CD8-positive, alpha-beta memory T cell (primary cell): ENCODE data around the gene ADAMTSL1. TPM values are rescaled to one million over a fixed set of nuclear protein-coding genes. Genes with fewer than 3 reads are reported as not detected.

Experiments used
- CTCF ChIA-PET: fragments of 350-600 bp; sonication (Branson Sonifier 250); formaldehyde crosslinking; loops from one replicate; lab custom pipeline; 2021; ENCODE audit warnings: antibody characterized with exemption; lab: Charles Lee
- POLR2A ChIA-PET: fragments of 350-600 bp; sonication (Branson Sonifier 250); formaldehyde crosslinking; loops from one replicate; lab custom pipeline; 2021; ENCODE audit warnings: antibody characterized with exemption; lab: Charles Lee
- DNase-seq, 5 donors: peaks; one replicate each; pipeline versions ENCODE4 v3.0.0 to v3.0.0-alpha.2; 2020 to 2022; ENCODE audit warnings: mixed read lengths in 1 of 5
- H3K27ac ChIP-seq: one replicate; pipeline ENCODE4 v1.7.0; 2013; ENCODE audit warnings: low read depth, mild to moderate bottlenecking, low read length, moderate library complexity
- H3K27me3 ChIP-seq: 2 replicates; pipeline ENCODE4 v1.7.0; 2013; ENCODE audit warnings: low read length, mild to moderate bottlenecking; ENCODE audit not compliant: insufficient read depth, poor library complexity, severe bottlenecking
- H3K36me3 ChIP-seq: 2 replicates; pipeline ENCODE4 v1.7.0; 2013; ENCODE audit warnings: mild to moderate bottlenecking, low read length, moderate library complexity; ENCODE audit not compliant: insufficient read depth
- H3K4me1 ChIP-seq: 2 replicates; pipeline ENCODE4 v1.7.0; 2013; ENCODE audit warnings: mild to moderate bottlenecking, low read length, moderate library complexity; ENCODE audit not compliant: insufficient read depth
- H3K4me3 ChIP-seq: 2 replicates; pipeline ENCODE4 v1.7.0; 2013; ENCODE audit warnings: mild to moderate bottlenecking, low read length
- H3K9me3 ChIP-seq: 2 replicates; pipeline ENCODE4 v1.7.0; 2013; ENCODE audit warnings: mild to moderate bottlenecking, low read length
- H3K27ac Mint-ChIP-seq, 8 donors: one replicate each; pipeline ENCODE4 v1.8.0; 2020 to 2021; ENCODE audit warnings: mixed read lengths in 8 of 8, mild to moderate bottlenecking in 6 of 8, inconsistent platforms in 3 of 8, moderate library complexity in 3 of 8
- H3K27me3 Mint-ChIP-seq, 2 donors: one replicate each; pipeline ENCODE4 v1.8.0; 2020 to 2021; ENCODE audit warnings: mixed read lengths in 2 of 2, mild to moderate bottlenecking in 1 of 2, moderate library complexity in 1 of 2
- H3K36me3 Mint-ChIP-seq, 3 donors: one replicate each; pipeline ENCODE4 v1.8.0; 2020 to 2021; ENCODE audit warnings: mixed read lengths in 3 of 3, inconsistent platforms in 1 of 3, mild to moderate bottlenecking in 1 of 3
- H3K4me1 Mint-ChIP-seq, 3 donors: one replicate each; pipeline ENCODE4 v1.8.0; 2020 to 2021; ENCODE audit warnings: mixed read lengths in 3 of 3, inconsistent platforms in 1 of 3, mild to moderate bottlenecking in 1 of 3
- H3K4me3 Mint-ChIP-seq, 7 donors: one replicate each; pipeline ENCODE4 v1.8.0; 2020 to 2021; ENCODE audit warnings: mixed read lengths in 7 of 7, mild to moderate bottlenecking in 6 of 7, moderate library complexity in 4 of 7, inconsistent platforms in 2 of 7
- H3K9me3 Mint-ChIP-seq, 5 donors: one replicate each; pipeline ENCODE4 v1.8.0; 2020 to 2022; ENCODE audit warnings: mixed read lengths in 5 of 5, mild to moderate bottlenecking in 3 of 5, moderate library complexity in 2 of 5, inconsistent platforms in 1 of 5
- polyA plus RNA-seq: library from polyadenylated mRNA; unstranded; fragments of 300-500 nt; fragmentation: Illumina TruSeq; gene quantifications from one replicate; pipeline ENCODE4 v1.2.3, GENCODE V29; 2021
- total RNA-seq, 2 experiments: library from RNA; stranded (reverse); gene quantifications; one replicate each; pipeline ENCODE4 v1.2.3, GENCODE V29; 2021

ADAMTSL1 gene
- total and polyA plus RNA-seq, 3 experiments from 2014 or later = not detected

DNA sequence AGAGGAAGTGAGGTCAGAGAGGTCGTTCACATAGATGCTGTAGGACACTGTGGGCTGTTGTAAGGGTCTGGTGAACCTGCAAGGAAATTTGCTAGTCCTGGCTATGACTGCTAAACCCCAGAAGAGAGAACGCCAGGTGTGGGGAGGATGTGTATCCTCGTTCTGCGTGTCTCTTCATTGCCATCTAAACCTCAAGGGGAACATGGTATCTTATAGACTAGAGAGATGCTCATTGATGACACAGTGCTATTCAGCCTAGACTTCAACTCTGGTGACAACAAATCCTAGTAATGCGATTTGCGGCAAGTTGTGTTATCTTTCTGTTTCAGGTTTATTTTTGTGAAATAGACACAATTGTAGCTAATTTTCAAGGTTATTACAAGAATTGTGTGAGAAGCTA, 140.2 kb downstream of the ADAMTSL1 start:
- H3K27me3 Mint-ChIP-seq = no peaks in the 10 kb centered on the region
- ChIA-PET POLR2A (no interaction called here), CTCF (no interaction called here)
- no peaks in the 10 kb centered on the region for H3K36me3 ChIP-seq
- peaks cover 0 to 3% (median 0%) of the 10 kb centered on the region in 5 donors for H3K9me3 Mint-ChIP-seq
- no peaks in the 10 kb centered on the region for H3K4me1 ChIP-seq
- no peaks in the 10 kb centered on the region for H3K9me3 ChIP-seq
- H3K4me3 ChIP-seq = no peak overlapping the region
- no peaks in the 10 kb centered on the region for H3K27me3 ChIP-seq
- H3K27ac ChIP-seq = no peak overlapping the region
- no peak for DNase-seq
- no peak overlapping the region for H3K27ac Mint-ChIP-seq
- H3K4me1 Mint-ChIP-seq = no peaks in the 10 kb centered on the region
- H3K4me3 Mint-ChIP-seq = no peak overlapping the region
- no peaks in the 10 kb centered on the region for H3K36me3 Mint-ChIP-seq

DNA sequence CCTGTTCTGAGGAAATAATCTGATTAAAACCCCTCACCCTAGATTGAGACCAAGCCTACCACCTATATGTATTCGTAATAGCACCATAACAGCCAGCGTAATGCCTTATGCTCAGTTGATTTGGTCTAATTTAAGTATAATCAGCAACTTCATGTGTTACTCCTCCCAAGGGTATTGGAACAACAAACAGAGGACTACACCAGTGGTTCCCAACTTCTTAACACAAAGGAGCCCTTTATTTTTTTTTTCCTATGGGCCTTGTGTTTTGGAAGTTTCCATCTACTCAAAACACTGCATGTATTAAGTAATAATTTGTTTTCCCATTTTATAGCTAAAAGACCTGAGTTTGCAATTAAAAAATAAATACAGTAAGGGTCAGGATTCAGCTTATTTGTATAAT, 140.7 kb downstream of the ADAMTSL1 start:
- DNase-seq = no peak
- no peak overlapping the region for H3K4me3 Mint-ChIP-seq
- H3K27ac Mint-ChIP-seq = no peak overlapping the region
- no peaks in the 10 kb centered on the region for H3K27me3 ChIP-seq
- no peaks in the 10 kb centered on the region for H3K9me3 ChIP-seq
- H3K4me3 ChIP-seq = no peak overlapping the region
- H3K27me3 Mint-ChIP-seq = no peaks in the 10 kb centered on the region
- no peak overlapping the region for H3K27ac ChIP-seq
- H3K4me1 ChIP-seq = no peaks in the 10 kb centered on the region
- POLR2A ChIA-PET = no interaction called here
- H3K36me3 Mint-ChIP-seq = no peaks in the 10 kb centered on the region
- peaks cover 0 to 3% (median 0%) of the 10 kb centered on the region in 5 donors for H3K9me3 Mint-ChIP-seq
- H3K4me1 Mint-ChIP-seq = no peaks in the 10 kb centered on the region
- CTCF ChIA-PET = no interaction called here
- no peaks in the 10 kb centered on the region for H3K36me3 ChIP-seq

DNA sequence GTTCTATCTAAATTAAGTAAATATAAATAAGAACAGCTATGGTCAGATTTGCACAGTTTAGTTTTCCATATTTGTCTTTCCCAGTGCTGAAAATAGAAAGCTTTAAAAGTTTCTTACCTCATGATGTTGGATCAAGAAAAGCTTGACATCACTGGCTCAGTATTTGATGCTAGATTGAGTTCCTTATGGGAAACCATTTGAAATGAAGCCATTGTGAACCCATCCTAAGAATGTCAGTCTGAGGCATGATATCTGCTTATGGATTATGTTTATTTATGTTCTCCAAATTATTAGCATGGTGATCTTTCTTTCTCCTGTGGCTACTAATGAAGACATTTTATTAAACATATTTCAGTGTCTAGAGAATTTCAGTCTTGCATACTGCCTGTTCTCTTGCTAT, 143.0 kb downstream of the ADAMTSL1 start:
- POLR2A ChIA-PET = no interaction called here
- Histone ChIP-seq H3K9me3 (no peaks in the 10 kb centered on the region), H3K4me1 (no peaks in the 10 kb centered on the region), H3K4me3 (no peak overlapping the region), H3K36me3 (no peaks in the 10 kb centered on the region), H3K27ac (no peak overlapping the region), H3K27me3 (no peaks in the 10 kb centered on the region)
- CTCF ChIA-PET = no interaction called here
- Mint-ChIP-seq H3K27me3 (no peaks in the 10 kb centered on the region), H3K4me3 (no peak overlapping the region), H3K27ac (no peak overlapping the region), H3K4me1 (no peaks in the 10 kb centered on the region), H3K9me3 (peaks cover 0 to 3% (median 0%) of the 10 kb centered on the region in 5 donors), H3K36me3 (no peaks in the 10 kb centered on the region)
- DNase-seq = no peak

DNA sequence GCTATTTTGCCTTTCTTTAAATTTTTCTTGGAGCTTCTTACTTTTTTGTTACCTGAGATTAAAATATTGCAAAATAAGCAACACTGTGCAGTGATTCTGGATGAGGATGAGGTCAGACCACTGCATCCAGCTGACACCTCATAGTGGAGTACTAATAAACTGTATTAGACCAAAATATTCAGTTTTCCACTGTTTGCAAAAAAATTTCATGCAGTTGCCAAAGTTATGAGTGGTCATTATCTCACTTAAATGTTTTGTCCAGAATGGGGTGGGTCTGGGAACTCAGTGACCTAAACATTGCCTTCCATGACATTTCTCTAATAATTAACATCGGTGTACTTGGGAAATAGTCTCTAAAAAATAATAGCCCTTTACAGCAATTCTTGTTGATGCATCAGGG, 143.8 kb downstream of the ADAMTSL1 start:
- no peak overlapping the region for H3K27ac ChIP-seq
- Mint-ChIP-seq H3K4me3 (no peak overlapping the region), H3K27ac (no peak overlapping the region), H3K9me3 (peaks cover 0 to 1% (median 0%) of the 10 kb centered on the region in 5 donors), H3K4me1 (no peaks in the 10 kb centered on the region), H3K36me3 (no peaks in the 10 kb centered on the region), H3K27me3 (peaks cover 0 to 3% of the 10 kb centered on the region in 2 donors)
- no peak for DNase-seq
- ChIA-PET CTCF (no interaction called here), POLR2A (no interaction called here)
- H3K9me3 ChIP-seq = no peaks in the 10 kb centered on the region
- H3K4me1 ChIP-seq = no peaks in the 10 kb centered on the region
- no peak overlapping the region for H3K4me3 ChIP-seq
- no peaks in the 10 kb centered on the region for H3K36me3 ChIP-seq
- no peaks in the 10 kb centered on the region for H3K27me3 ChIP-seq

DNA sequence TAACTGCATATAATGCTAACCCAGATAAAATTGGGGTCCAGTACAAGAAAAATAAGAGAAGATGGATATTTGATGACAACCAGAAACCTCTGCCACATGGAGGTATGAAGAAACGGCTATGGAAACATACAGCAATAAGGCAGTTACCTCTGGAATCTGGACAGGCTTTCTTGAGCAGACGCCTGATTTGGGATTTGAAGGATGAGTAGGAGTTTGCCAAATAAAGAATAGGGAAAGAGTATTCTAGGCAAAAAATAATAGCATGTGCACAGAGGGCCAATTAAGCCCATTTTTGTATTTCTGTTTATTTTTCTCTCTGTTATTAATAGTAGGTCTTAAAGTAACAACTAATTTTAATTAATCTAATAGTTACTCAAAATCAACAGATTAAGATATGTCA, 144.9 kb downstream of the ADAMTSL1 start:
- CTCF ChIA-PET = no interaction called here
- H3K9me3 ChIP-seq = no peaks in the 10 kb centered on the region
- H3K4me1 ChIP-seq = no peaks in the 10 kb centered on the region
- no peak overlapping the region for H3K27ac Mint-ChIP-seq
- H3K9me3 Mint-ChIP-seq = peaks cover 0 to 1% (median 0%) of the 10 kb centered on the region in 5 donors
- no peak overlapping the region for H3K4me3 ChIP-seq
- POLR2A ChIA-PET = no interaction called here
- peaks cover 0 to 3% of the 10 kb centered on the region in 2 donors for H3K27me3 Mint-ChIP-seq
- H3K4me3 Mint-ChIP-seq = peak overlapping the region in 1 of 7 donors; percentile 8
- H3K4me1 Mint-ChIP-seq = no peaks in the 10 kb centered on the region
- no peaks in the 10 kb centered on the region for H3K27me3 ChIP-seq
- H3K36me3 Mint-ChIP-seq = no peaks in the 10 kb centered on the region
- no peak for DNase-seq
- no peaks in the 10 kb centered on the region for H3K36me3 ChIP-seq
- H3K27ac ChIP-seq = no peak overlapping the region

DNA sequence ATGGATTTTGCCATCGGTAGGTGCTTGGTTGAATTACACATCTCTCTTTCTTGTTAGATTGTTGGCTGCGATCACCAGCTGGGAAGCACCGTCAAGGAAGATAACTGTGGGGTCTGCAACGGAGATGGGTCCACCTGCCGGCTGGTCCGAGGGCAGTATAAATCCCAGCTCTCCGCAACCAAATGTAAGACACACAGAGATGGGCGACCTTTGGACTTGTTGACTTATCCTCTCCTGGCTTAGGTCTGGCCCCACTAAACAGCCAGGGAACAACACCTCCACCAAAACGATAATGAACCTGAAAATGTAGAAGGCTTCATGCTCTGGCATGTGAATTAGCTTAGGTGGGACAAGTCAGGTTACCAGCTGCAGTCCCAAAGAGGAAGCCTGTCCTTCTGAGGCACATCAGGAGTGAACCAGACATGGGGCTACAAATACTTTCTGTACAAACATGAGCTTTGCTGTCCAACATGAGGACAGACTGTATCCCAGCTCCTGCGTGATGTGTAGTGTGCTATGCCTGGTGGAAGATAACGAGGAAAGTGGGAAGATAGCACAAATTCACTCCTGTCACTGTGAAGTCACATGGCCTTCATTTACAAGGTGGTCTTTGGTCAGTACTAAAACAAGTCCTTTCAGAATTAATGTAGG, 148.4 kb downstream of the ADAMTSL1 start:
- Histone ChIP-seq H3K9me3 (no peaks in the 10 kb centered on the region), H3K27ac (no peak overlapping the region), H3K27me3 (no peaks in the 10 kb centered on the region), H3K4me1 (no peaks in the 10 kb centered on the region), H3K36me3 (no peaks in the 10 kb centered on the region), H3K4me3 (no peak overlapping the region)
- Mint-ChIP-seq H3K27ac (no peak overlapping the region), H3K27me3 (peaks cover 0 to 3% of the 10 kb centered on the region in 2 donors), H3K9me3 (peaks cover 0 to 1% (median 0%) of the 10 kb centered on the region in 5 donors), H3K36me3 (no peaks in the 10 kb centered on the region), H3K4me3 (no peak overlapping the region), H3K4me1 (no peaks in the 10 kb centered on the region)
- ChIA-PET CTCF (no interaction called here), POLR2A (no interaction called here)
- DNase-seq = no peak

DNA sequence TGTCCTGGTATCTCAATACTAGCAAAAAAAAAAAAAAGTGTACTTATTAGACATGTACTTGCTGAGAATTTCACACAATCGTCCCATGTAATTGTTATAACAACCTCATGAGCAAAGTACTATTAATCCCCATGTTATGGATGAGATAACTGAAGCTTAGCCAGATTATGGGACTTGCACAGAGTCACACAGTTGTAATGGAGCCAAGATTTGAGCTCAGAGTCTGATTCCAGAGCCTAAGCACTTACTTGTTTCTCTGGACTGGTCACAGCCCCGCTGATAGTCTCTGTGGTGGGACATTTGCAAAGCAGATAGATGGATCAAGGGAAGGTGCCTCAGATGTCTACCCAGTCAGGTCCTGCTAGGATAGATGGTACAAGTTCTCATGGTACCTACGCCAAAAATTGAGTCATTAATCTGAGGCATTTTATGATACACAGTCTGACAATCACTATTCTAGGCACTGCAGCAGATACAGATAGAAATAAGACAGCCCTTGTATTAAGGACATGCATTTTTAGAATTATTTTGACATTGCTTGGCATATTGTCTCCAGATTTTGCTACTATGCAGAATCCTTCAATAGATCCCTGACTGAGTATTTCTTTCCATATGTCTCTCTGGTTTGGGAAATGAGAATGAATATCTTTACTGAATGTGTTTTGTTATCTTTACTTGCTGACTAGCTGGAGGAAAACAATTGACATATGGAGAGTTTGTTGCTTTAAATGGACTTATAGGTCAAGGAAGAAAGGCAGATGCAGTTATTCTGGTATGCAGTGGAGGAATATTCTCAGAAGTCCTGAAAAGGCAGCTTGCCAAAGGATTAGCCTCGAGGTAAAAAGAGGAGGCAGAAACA, 149.5 kb downstream of the ADAMTSL1 start:
- H3K4me1 Mint-ChIP-seq = no peaks in the 10 kb centered on the region
- Histone ChIP-seq H3K9me3 (no peaks in the 10 kb centered on the region), H3K4me1 (no peaks in the 10 kb centered on the region), H3K36me3 (no peaks in the 10 kb centered on the region), H3K27ac (no peak overlapping the region), H3K4me3 (no peak overlapping the region), H3K27me3 (no peaks in the 10 kb centered on the region)
- CTCF ChIA-PET = no interaction called here
- H3K27ac Mint-ChIP-seq = no peak overlapping the region
- POLR2A ChIA-PET = no interaction called here
- DNase-seq = no peak
- H3K9me3 Mint-ChIP-seq = peaks cover 0 to 1% (median 0%) of the 10 kb centered on the region in 5 donors
- H3K36me3 Mint-ChIP-seq = no peaks in the 10 kb centered on the region
- no peak overlapping the region for H3K4me3 Mint-ChIP-seq
- peaks cover 0 to 3% of the 10 kb centered on the region in 2 donors for H3K27me3 Mint-ChIP-seq

DNA sequence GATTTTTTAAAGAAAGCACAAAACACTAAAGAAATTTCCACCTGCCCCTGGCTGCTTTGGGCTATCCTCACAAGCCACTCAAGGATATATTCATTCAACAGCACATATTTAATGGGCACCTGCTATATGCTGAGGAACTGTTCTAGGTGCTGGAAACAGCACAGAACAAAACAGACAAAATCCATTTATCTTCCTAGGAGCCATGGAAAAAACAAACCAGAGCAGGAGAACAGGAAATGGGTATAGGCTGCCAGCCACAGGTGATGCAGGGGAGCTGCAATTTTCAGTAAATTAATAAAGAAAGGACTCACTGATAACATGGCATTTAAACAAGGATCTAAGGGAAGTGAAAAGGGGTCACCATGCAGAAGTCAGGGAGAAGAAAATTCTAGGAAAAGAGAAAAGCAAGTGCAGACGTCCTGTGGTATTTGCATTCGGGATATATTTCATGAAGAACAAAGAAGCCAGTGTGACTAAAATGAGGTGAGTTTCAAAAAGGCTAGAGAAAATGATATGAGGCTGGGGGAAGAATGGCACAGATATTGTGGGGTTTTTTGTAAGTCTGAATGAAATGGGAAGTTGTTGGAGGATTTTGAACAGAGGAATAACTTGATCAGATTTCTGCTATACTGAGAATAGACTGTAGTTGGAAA, 152.2 kb downstream of the ADAMTSL1 start:
- no peaks in the 10 kb centered on the region for H3K36me3 Mint-ChIP-seq
- no peaks in the 10 kb centered on the region for H3K36me3 ChIP-seq
- H3K4me3 Mint-ChIP-seq = no peak overlapping the region
- H3K27ac ChIP-seq = no peak overlapping the region
- no peaks in the 10 kb centered on the region for H3K4me1 Mint-ChIP-seq
- H3K9me3 Mint-ChIP-seq = peaks cover 0 to 1% (median 0%) of the 10 kb centered on the region in 5 donors
- ChIA-PET POLR2A (no interaction called here), CTCF (no interaction called here)
- no peak overlapping the region for H3K4me3 ChIP-seq
- H3K27me3 Mint-ChIP-seq = peaks cover 0 to 3% of the 10 kb centered on the region in 2 donors
- no peak for DNase-seq
- no peaks in the 10 kb centered on the region for H3K9me3 ChIP-seq
- H3K4me1 ChIP-seq = no peaks in the 10 kb centered on the region
- no peak overlapping the region for H3K27ac Mint-ChIP-seq
- H3K27me3 ChIP-seq = no peaks in the 10 kb centered on the region
